Choroid plexus epithelial cell (primary cell): Measurements from ENCODE around the gene NFIX.

ENCODE experiments used
- DNase-seq: peaks from one replicate; pipeline ENCODE4 v3.0.0-alpha.2; 2010; ENCODE audit warnings: low read depth
- H3K4me3 ChIP-seq: 2 replicates; pipeline ENCODE4 v1.5.1; 2011; ENCODE audit warnings: low read depth, mild to moderate bottlenecking, control low read depth, low read length, moderate library complexity
- CTCF ChIP-seq: conservative IDR thresholded peaks from 2 replicates; pipeline ENCODE4 v1.5.1; 2011; ENCODE audit warnings: low read depth, mild to moderate bottlenecking, control low read depth, inconsistent platforms, low read length, moderate library complexity

The NFIX gene

GRCh38 chr19:13024126-13024950 is 29.1 kb downstream of the NFIX start:
- H3K4me3 ChIP-seq, result peak overlapping the region; percentile 58
- TF ChIP-seq CTCF, result no peak
- DNase-seq, result peak; percentile 30

- peak overlapping the region; percentile 58 for H3K4me3 ChIP-seq
- TF ChIP-seq CTCF, result no peak
- DNase-seq, result no peak
These were observed 29.8 kb downstream of the NFIX start for GRCh38 chr19:13024951-13025697.

GRCh38 chr19:13025819-13026456 is 30.7 kb downstream of the NFIX start:
- no peak for DNase-seq
- no peak overlapping the region for H3K4me3 ChIP-seq
- no peak for TF ChIP-seq CTCF

- DNase-seq, result no peak
- no peak for TF ChIP-seq CTCF
- no peak overlapping the region for H3K4me3 ChIP-seq
These were observed 31.4 kb downstream of the NFIX start for GRCh38 chr19:13026462-13027370.

GRCh38 chr19:13027557-13027956 is 32.3 kb downstream of the NFIX start:
- no peak for TF ChIP-seq CTCF
- no peak for DNase-seq
- H3K4me3 ChIP-seq, result no peak overlapping the region

- no peak for DNase-seq
- TF ChIP-seq CTCF, result no peak
- no peak overlapping the region for H3K4me3 ChIP-seq
These were observed 32.8 kb downstream of the NFIX start for GRCh38 chr19:13028027-13028426.
